HG03378 (cell line): ENCODE results near the gene GAB2.
"Not testable (repeated sequence)": the region's sequence is repeated elsewhere in the genome, so short reads cannot be mapped to it uniquely, and the experiment has no call there.

ENCODE experiments used
- ATAC-seq: cut with Tn5 transposase; IDR thresholded peaks from one replicate; pipeline ENCODE4 v1.9.1; 2021; ENCODE audit warnings: mild to moderate bottlenecking, moderate library complexity; ENCODE audit not compliant: unreplicated experiment

GAB2 gene

GRCh38 chr11:78318321-78319114, 99.1 kb downstream of the GAB2 start:
- no peak for ATAC-seq

DNA sequence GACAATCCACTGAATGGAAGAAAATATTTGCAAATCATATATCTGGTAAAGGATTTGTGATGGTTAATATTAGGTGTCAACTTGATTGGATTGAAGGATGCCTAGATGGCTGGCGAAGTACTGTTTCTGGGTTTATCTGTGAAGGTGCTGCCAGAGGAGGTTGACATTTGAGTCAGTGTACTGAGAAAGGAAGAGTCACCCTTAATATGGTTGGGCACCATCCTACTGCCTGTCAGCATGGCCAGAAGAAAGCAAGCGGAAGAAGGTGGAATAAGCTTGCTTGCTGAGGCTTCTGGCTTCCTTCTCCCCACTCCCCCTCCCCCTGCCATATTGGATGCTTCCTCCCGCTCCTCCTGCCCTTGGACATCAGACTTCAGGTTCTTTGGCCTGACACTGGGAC, 101.9 kb downstream of the GAB2 start:
- ATAC-seq: no peak

- ATAC-seq: no peak
These were observed 102.9 kb downstream of the GAB2 start for GRCh38 chr11:78314762-78315161.

DNA sequence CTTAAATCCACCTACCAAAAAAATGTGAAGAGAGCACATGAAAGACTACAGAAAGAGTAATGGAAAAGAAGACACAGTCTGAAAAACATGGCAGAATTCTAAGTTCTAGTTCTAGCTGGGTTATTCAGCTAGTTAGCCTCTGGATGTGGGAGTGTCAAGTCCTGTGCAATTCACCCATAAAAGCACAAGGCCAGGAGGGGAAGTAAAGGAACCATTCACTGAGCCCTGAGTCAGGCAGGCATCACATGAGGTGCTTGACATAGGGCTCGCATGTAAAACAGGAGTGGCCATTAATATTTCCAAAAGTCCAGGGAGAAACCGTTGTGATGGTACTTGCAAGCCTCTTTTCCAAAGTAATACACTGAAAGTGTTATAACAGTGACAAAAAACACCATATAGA, 103.7 kb downstream of the GAB2 start:
- ATAC-seq: no peak

- ATAC-seq: no peak
These were observed 104.3 kb downstream of the GAB2 start for GRCh38 chr11:78313181-78313795.

- no peak for ATAC-seq
These were observed 104.9 kb downstream of the GAB2 start for GRCh38 chr11:78312712-78313111.

DNA sequence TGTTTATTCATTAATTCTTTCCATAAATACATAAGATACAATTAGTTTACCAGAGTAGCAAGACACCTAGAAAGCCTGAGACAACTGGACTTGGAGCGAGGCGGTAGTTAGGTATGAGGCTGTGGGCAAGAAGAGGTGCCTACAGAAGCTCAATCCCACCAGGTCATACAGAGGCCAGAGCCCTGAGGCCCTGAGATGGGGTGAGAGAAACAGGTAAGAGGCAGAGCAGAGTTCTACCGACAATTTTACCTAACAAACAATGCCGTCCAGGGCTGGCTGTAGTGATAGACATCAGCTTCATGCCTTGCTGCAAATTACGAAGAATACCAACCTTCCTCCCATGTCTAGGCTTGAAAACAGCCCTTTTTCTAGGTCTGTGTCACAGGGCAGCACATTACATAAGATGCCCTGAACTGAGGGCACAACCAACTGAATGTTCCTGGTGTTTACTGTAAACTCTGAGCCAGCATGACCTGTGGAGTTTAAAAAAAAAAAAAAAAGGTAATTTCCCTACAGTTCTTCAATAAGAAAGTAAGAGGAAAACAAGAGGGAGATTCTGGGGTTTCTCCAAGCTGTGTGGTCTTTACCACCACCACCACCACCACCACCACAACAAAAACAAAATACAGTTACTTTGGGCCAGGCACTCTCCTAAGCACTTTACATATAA, 105.8 kb downstream of the GAB2 start:
- ATAC-seq: no peak

GRCh38 chr11:78310500-78310909, 107.1 kb downstream of the GAB2 start:
- peak; percentile 88 for ATAC-seq

DNA sequence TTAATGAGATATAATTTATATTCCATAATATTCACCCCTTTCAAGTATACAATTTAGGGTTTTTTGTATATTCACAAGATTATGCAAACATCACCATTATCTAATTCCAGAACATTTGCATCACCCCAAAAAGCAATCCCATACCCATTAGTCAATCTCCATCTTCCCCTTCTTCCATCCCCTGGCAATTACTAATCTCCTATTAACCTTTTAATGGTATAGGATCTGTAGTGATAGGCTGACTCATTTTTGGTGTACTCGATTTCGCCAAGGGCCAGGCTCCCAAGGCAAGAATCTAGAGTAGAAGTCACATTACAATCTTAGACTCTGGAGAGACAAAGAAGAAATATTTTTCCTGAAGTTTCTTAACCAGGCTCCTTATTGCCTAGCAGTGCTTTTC, 113.4 kb downstream of the GAB2 start:
- no peak for ATAC-seq

GRCh38 chr11:78300108-78300839, 117.3 kb downstream of the GAB2 start:
- ATAC-seq: no peak

GRCh38 chr11:78299000-78299710, 118.5 kb downstream of the GAB2 start:
- ATAC-seq: no peak

DNA sequence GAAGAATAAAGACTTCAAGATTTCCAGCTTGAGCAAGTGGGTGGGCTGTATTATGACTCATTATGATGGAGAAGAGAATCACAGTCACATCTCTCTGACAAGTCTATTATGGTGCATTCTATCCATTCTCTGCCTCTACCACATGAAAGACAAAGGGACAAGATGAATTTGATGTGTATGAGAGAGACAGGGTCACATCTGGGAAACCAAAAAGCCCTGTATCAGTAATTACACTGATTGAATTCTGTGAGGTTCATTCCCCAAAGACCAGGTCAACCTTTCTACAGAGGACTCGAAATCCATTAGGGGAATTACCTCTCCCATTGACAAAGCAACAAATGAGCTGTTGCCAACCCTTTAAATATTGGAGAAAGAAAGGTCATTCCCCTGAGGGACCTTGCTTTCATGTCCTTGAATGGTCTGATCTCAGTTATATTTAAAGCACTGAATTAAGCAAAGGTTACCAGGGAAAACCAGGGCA, 119.3 kb downstream of the GAB2 start:
- ATAC-seq: no peak

- ATAC-seq: no peak
These were observed 121.4 kb downstream of the GAB2 start for GRCh38 chr11:78295991-78296930.

- no peak for ATAC-seq
These were observed 122.3 kb downstream of the GAB2 start for GRCh38 chr11:78295347-78295746.

DNA sequence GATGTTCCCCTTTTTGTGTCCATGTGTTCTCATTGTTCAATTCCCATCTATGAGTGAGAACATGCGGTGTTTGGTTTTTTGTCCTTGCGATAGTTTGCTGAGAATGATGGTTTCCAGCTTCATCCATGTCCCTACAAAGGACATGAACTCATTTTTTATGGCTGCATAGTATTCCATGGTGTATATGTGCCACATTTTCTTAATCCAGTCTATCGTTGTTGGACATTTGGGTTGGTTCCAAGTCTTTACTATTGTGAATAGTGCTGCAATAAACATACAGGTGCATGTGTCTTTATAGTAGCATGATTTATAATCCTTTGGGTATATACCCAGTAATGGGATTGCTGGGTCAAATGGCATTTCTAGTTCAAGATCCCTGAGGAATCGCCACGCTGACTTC, 123.5 kb downstream of the GAB2 start:
- ATAC-seq: not testable (repeated sequence)

DNA sequence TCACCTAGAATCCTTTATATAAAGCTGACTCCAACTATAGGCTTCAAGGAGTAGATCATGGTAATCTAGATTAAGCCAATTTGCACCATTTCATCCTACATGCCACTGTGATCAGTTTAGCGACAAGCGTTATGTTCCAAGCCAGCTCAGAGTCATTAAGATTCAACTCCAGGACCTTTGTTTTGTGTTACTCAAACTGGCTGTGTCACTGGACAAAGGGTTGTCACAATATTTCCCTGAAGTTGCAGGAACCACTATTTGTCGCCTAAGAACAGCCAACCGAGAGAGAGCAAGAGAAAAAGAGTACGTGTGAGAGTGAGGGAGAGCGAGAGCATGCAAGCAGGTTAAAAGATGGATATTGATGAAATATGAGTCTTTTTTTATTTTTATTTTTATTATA, 124.1 kb downstream of the GAB2 start:
- ATAC-seq: no peak

- no peak for ATAC-seq
These were observed 125.4 kb downstream of the GAB2 start for GRCh38 chr11:78292109-78292803.

DNA sequence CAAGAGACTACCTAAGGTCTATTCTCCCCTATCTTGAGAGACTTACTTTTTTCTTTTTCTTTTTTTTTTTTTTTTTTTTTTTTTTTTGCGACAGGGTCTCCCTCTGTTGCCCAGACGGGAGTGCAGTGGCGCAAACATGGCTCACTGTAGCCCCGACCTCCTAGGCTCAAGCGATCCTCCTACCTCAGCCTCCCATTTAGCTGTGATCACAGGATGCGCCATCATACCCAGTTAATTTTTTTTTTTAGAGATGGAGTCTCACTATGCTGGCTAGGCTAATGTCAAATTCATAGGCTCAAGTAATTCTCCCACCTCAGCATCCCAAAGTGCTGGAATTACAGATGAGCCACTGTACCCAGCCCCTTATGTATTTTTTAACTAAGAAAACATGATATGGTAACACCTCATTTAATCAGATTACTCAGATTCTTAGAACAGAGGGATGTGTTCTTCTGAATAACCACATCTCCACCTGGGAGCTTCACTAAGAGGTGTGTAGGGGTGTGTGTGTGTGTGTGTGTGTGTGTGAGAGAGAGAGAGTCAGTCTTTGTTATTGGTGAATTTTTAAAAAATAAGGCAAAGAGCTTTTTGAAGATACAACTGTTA, 126.0 kb downstream of the GAB2 start:
- no peak for ATAC-seq
